Activated T-cell treated with anti-CD3 and anti-CD28 coated beads for 24 hours (primary cell): ENCODE measurements around the gene SEMG1.

Experiments used
- DNase-seq: peaks from one replicate; pipeline ENCODE4 v3.0.0-alpha.2; 2020; ENCODE audit warnings: low read depth

SEMG1 gene

GRCh38 chr20:45221076-45221475 lies 14.2 kb downstream of the SEMG1 start, which contains the start of gene SEMG2:
Gene SEMG2, plus strand, starts transcription at chr20:45221373. Its CDS starts 17 bp downstream, at chr20:45221390.
- DNase-seq, result no peak

GRCh38 chr20:45223136-45223535 lies 16.3 kb downstream of the SEMG1 start:
- DNase-seq, result no peak

GRCh38 chr20:45226287-45226686 lies 19.5 kb downstream of the SEMG1 start:
- no peak for DNase-seq

- DNase-seq, result peak; percentile 25
Measured at GRCh38 chr20:45229264-45230056, 22.6 kb downstream of the SEMG1 start.

- DNase-seq, result no peak
Measured at GRCh38 chr20:45230631-45231030, 23.8 kb downstream of the SEMG1 start.

- no peak for DNase-seq
Measured at GRCh38 chr20:45235995-45236394, 29.2 kb downstream of the SEMG1 start.

- DNase-seq, result no peak
Measured at GRCh38 chr20:45238139-45238538, 31.3 kb downstream of the SEMG1 start.

- no peak for DNase-seq
Measured at GRCh38 chr20:45246109-45246508, 39.3 kb downstream of the SEMG1 start.

- no peak for DNase-seq
Measured at GRCh38 chr20:45247865-45248264, 41.0 kb downstream of the SEMG1 start.

GRCh38 chr20:45248609-45249008 lies 41.8 kb downstream of the SEMG1 start:
- DNase-seq, result no peak

- no peak for DNase-seq
Measured at GRCh38 chr20:45251884-45252560, 45.2 kb downstream of the SEMG1 start.

GRCh38 chr20:45253261-45253660 lies 46.4 kb downstream of the SEMG1 start:
- no peak for DNase-seq

- no peak for DNase-seq
Measured at GRCh38 chr20:45254383-45255262, 47.8 kb downstream of the SEMG1 start, which contains the start of gene SLPI. Gene SLPI, minus strand, starts transcription at chr20:45254564. Its CDS starts 21 bp downstream, at chr20:45254543.

GRCh38 chr20:45257161-45257560 lies 50.3 kb downstream of the SEMG1 start:
- no peak for DNase-seq

- DNase-seq, result no peak
Measured at GRCh38 chr20:45257711-45258110, 50.9 kb downstream of the SEMG1 start.

GRCh38 chr20:45258259-45258658 lies 51.4 kb downstream of the SEMG1 start:
- DNase-seq, result no peak

- DNase-seq, result no peak
Measured at GRCh38 chr20:45258664-45259063, 51.8 kb downstream of the SEMG1 start.
